GM12878 (cell line): ENCODE measurements around the gene FUZ. TPM values are rescaled to one million over a fixed set of nuclear protein-coding genes. Genes with fewer than 3 reads are reported as not detected.
A peak's percentile ranks its signal among the peaks of the same experiment; 100 is the strongest.

Experiments
- BCLAF1 ChIP-seq: fragments of 450-650 bp; IDR thresholded peaks from 2 replicates; pipeline ENCODE4 v1.6.1; 2017; ENCODE audit warnings: antibody characterized with exemption, mild to moderate bottlenecking, moderate library complexity
- BHLHE40 ChIP-seq, 2 experiments: fragments of 450-650 bp in 1 of 2; IDR thresholded peaks; 2 replicates each; pipeline ENCODE4 v1.6.1; 2011 to 2017; ENCODE audit warnings: low read depth in 2 of 2, borderline replicate concordance in 1 of 2, improper control_type of control experiment in 1 of 2, low read length in 1 of 2, mild to moderate bottlenecking in 1 of 2
- CBX3 ChIP-seq: fragments of 200-600 bp; sonication (generic); IDR thresholded peaks from 2 replicates; pipeline ENCODE4 v1.6.1; 2016; ENCODE audit warnings: low read depth, borderline replicate concordance
- CHD2 ChIP-seq: IDR thresholded peaks from 2 replicates; pipeline ENCODE4 v1.6.1; 2011; ENCODE audit warnings: low read depth, low read length, improper control_type of control experiment, borderline replicate concordance
- GATAD2B ChIP-seq: fragments of 450-650 bp; conservative IDR thresholded peaks from 2 replicates; pipeline ENCODE4 v1.6.1; 2017; ENCODE audit warnings: low read depth, mild to moderate bottlenecking, moderate library complexity
- IKZF1 ChIP-seq: fragments of 450-650 bp; conservative IDR thresholded peaks from 2 replicates; pipeline ENCODE4 v1.6.1; 2017; ENCODE audit warnings: antibody characterized with exemption, mild to moderate bottlenecking
- LARP7 ChIP-seq: fragments of 450-650 bp; IDR thresholded peaks from 2 replicates; pipeline ENCODE4 v1.6.1; 2017; ENCODE audit warnings: mild to moderate bottlenecking
- MEF2B ChIP-seq: fragments of 450-650 bp; IDR thresholded peaks from 2 replicates; pipeline ENCODE4 v1.6.1; 2018; ENCODE audit warnings: mild to moderate bottlenecking, moderate library complexity; ENCODE audit not compliant: partially characterized antibody, poor library complexity, severe bottlenecking
- MLLT1 ChIP-seq: fragments of 450-650 bp; IDR thresholded peaks from 2 replicates; pipeline ENCODE4 v1.6.1; 2016; ENCODE audit warnings: mild to moderate bottlenecking
- MTA2 ChIP-seq: fragments of 450-650 bp; IDR thresholded peaks from 2 replicates; pipeline ENCODE4 v1.6.1; 2016; ENCODE audit warnings: low read depth, mild to moderate bottlenecking, moderate library complexity
- MYB ChIP-seq: fragments of 150-350 bp; IDR thresholded peaks from 2 replicates; pipeline ENCODE4 v1.6.1; 2014; ENCODE audit warnings: mild to moderate bottlenecking, low read depth, low read length, borderline replicate concordance
- POLR2A ChIP-seq: IDR thresholded peaks from 2 replicates; pipeline ENCODE4 v1.6.1; 2011; ENCODE audit warnings: low read depth, mild to moderate bottlenecking, low read length
- SIN3A ChIP-seq: IDR thresholded peaks from 2 replicates; pipeline ENCODE4 v1.6.1; 2012; ENCODE audit warnings: low read depth, low read length, improper control_type of control experiment
- SP1 ChIP-seq: IDR thresholded peaks from one replicate; pipeline ENCODE4 v1.6.1; 2011; ENCODE audit warnings: low read depth, low read length
- SRF ChIP-seq, 2 experiments: IDR thresholded peaks; 2 replicates each; pipeline ENCODE4 v1.6.1; 2011; ENCODE audit warnings: low read depth in 2 of 2, low read length in 2 of 2, mild to moderate bottlenecking in 1 of 2, moderate library complexity in 1 of 2
- TCF12 ChIP-seq: IDR thresholded peaks from 2 replicates; pipeline ENCODE4 v1.6.1; 2011; ENCODE audit warnings: low read depth, mild to moderate bottlenecking, low read length
- ZBTB11 ChIP-seq: fragments of 450-650 bp; formaldehyde crosslinking; IDR thresholded peaks from 2 replicates; pipeline ENCODE4 v1.5.0; 2022; ENCODE audit warnings: mild to moderate bottlenecking, missing genetic modification characterization
- polyA plus RNA-seq, 11 experiments: library from polyadenylated mRNA; depleted of rRNA in 4 of 11; unstranded in 6 of 11; stranded (reverse) in 5 of 11; fragments of >200 nt; fragmentation: Nextera tagmentation in 4 of 11; fragmentation: Illumina TruSeq in 1 of 11; extraction: Ambion mirVana in 4 of 11; extraction: Trizol in 1 of 11; gene quantifications; 1 replicate in 1 of 11; 2 replicates in 10 of 11; pipeline versions ENCODE4 v1.2.1 to v1.2.3, GENCODE V29; 2011 to 2016; ENCODE audit warnings: inconsistent platforms in 2 of 11, missing spikeins in 2 of 11, low read depth in 1 of 11
- total RNA-seq, 4 experiments: library from RNA; depleted of rRNA in 3 of 4; stranded (reverse); fragments of >200 nt in 3 of 4; fragmentation: Illumina TruSeq in 1 of 4; extraction: Trizol in 1 of 4; gene quantifications; 2 replicates each; pipeline versions ENCODE4 v1.2.1 to v1.2.3, GENCODE V29; 2013 to 2021

The FUZ gene
- total and polyA plus RNA-seq, 10 of the 15 experiments (the other 5 are each of a cell fraction or from before 2014, with no cell fraction given), result 0.18 to 11.5 (median 8.8) TPM

GRCh38 chr19:49850487-49851342, 37.6 kb upstream of the FUZ start, which contains the start of gene PTOV1 (continued):
- no peak for TF ChIP-seq ZBTB11 (CRISPR knock-in tag)
- 0 out of 2 replicates have a peak, but pooled peaks have one; percentile 41 for TF ChIP-seq SIN3A
- peak; percentile 20 for TF ChIP-seq MEF2B
- TF ChIP-seq MTA2, result peak; percentile 45; the same call in 1 of the 2 replicates
- TF ChIP-seq BHLHE40 (IDR thresholded peaks at IDR 0.05; ENCODE audit: borderline replicate concordance in 1 of 2, low read depth in 2 of 2, low read length in 1 of 2), result peak; percentile 94 to 97
- peak; percentile 88 for TF ChIP-seq BCLAF1
- peak; percentile 92 for TF ChIP-seq IKZF1
- TF ChIP-seq CBX3, result no peak
- TF ChIP-seq CHD2, result peak; percentile 61; the same call in 1 of the 2 replicates
- TF ChIP-seq SP1, result peak; percentile 89
- TF ChIP-seq TCF12, result peak; percentile 62; the same call in 1 of the 2 replicates
- no peak for TF ChIP-seq MYB
- peak; percentile 24 to 73; a peak in 1 of 4 replicates for TF ChIP-seq SRF (IDR thresholded peaks at IDR 0.05; ENCODE audit: low read depth in 2 of 2, low read length in 2 of 2)
- TF ChIP-seq MLLT1, result peak; percentile 52; the same call in 1 of the 2 replicates
- peak; percentile 82; the same call in 1 of the 2 replicates for TF ChIP-seq GATAD2B
- peak; percentile 87 for TF ChIP-seq POLR2A
- TF ChIP-seq LARP7, result peak; percentile 94
